EL (cell line): ENCODE results near the gene ZNF185.

Experiments used
- DNase-seq: peaks from one replicate; pipeline ENCODE4 v3.0.0-alpha.2; 2016

ZNF185 gene

DNA sequence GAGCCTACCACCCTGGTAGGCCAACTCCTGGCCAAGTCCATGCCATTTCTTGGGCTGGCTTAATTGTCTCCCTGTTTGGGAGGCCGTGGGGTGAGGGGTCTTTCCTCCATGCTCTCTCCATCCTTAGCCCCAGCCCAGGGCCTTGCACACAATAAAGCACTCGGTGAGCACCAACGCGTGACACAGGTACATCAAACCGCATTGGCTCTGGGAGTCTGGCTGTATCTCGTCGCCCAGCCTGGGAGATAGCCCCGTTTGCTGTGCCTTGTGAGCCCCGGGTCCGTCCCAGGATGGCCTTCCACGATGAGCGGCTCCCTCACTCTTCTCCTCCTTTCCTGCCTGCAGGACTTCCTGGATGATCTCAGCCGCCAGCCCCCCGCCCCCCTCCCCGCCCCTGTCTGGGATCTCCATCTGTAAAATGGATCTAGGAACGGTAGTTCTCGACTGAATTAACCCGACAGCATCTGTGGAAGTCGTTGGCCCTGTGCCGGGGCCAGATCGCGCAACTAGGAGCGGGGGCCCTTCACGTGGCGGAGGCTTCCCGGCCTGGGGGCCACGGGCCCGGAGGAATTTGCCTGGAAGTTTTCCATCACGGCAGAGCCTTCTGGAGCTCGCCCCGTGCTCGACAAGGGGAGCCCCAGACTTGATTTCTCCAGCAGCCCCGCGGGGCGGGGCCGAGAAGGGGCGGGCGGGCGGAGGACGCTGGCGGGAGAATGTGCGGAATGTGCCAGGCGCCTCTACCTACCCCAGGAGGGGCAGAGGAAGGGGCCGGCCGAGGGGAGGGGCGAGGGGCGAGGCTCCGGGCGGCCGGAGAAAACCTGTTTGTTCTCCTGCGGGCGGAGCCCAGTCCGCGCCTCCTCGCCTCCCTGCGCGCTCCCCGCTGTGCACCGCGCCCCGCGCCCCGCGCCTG lies at the start of gene ZNF185:
Gene ZNF185 (plus strand): TSS at position 846 of the 910 bp plus-strand sequence. CDS start 16,423 bp downstream, outside the sequence.
- peak; percentile 63 for DNase-seq

DNA sequence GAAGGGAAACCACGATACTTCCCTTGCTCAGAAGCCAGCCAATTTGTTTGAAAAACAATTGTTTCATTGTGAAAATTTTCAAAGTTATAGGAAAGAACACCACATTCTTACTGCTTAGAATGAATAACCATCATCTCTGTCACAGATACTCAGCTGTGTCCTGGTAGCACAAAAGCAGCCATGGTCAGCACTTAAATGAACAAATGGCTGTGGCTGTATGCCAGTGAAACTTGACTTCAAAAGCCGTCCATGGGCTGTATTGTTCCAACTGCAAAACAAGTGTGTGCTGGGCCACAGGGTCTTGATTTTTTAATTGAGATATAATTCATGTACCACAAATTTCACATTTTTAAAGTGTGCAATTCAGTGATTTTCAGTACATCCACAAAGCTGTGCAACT lies 47.4 kb upstream of the ZNF185 start:
- no peak for DNase-seq

DNA sequence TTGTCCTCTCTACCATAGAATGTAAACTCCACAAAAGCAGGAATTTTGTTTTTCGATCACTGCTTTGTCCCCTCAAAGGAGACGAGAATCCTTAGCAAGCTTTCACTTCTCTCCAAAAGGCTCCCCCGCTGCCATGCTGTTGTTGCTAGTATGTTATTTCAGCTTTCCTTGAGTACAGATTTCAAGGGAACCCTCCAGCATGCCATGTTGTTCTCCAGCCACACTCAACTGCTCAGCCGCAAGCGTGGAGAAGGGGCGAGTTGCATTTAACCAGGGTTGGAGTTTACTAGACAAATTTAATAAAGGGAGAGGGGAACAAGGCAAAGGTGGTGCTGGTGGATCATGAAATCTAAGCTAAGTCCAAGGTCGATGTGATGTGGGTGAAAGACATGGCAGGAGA lies 43.9 kb upstream of the ZNF185 start:
- DNase-seq = no peak

DNA sequence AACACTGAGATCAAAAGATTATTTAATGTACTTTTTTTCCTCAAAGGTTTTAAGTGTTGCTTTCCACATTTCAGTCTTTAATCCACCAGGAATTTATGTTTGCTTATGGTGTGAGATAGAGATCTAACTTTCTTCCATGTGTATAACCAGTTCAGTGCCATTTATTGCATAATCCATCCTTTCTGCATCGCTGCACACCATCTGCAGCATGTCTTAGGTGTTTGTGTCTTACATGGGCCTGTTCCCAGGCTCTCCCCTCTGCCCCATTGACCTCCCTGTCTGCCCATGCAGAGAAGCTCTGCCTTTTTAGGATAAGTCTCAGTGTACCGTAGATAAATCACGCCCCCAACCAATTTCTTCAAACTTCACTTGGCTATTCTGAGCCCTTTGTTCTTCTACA lies 36.8 kb upstream of the ZNF185 start:
- no peak for DNase-seq

DNA sequence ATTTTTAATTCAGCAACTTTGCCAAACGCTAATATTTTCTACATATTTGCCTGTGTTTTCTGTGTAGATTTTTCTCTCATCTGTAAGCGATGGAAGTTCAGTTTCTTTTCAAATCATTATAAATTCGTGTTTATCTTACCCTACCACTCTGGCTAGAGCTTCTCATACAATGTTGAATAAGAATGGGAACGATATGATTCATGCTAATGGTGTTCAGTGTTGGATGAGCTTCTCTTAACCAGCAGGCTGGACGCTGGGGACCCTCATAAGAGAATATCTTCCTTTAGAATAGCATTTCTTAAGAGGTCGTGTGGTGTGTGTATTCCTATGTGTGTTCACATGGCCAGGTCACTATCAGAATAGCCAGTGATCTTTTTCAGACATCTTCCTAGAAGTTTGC lies 36.0 kb upstream of the ZNF185 start:
- no peak for DNase-seq

DNA sequence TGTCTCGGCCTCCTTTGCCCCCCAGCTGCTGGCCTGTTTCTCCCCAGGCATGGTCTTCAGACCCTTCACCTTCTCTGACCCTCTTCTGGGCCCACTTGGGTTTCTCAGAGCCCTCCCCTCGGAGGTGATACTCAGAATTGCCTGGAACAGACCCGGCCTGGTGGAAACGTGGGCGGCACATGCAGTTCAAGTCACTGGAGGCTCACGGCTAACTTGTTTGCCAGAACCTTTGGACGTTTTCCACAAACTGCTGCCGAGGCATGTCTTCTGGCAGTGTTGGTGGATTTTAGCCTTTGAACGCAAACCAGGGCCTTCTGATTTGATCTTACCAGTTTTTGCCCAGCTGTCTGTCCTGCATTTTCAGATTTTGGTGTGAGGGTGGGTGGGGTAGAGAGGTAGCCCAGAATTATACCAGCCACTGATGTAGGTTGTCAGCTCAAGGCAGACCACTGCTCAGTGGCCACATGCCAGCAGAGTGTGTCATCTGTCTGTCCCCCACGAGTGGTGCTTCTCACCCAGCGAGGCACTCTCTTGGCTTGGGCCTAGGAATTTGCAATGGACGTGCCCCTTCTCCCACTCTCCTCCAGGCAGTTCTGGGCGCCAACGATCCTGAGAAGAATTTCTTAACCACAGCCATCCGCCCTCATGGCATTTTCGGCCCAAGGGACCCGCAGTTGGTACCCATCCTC lies 32.5 kb upstream of the ZNF185 start:
- no peak for DNase-seq

DNA sequence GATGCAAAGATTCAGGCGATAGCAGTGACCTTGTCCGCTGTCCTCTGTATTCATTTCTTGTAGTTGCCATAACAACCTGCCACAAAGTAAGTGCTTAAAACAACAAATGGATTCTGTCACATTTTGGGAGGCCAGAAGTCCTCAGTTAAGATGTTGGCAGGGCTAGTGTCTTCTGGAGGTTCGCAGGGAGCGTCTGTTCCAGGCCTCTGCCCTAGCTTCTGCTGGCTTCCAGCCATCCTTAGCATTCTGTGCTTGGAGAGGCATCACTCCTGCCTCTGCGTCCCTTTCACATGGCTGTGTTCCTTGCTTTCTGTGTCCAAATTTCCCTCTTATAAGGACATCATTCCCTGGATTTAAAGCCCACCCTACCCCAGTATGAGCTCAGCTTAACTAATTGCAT lies 31.5 kb upstream of the ZNF185 start:
- no peak for DNase-seq

DNA sequence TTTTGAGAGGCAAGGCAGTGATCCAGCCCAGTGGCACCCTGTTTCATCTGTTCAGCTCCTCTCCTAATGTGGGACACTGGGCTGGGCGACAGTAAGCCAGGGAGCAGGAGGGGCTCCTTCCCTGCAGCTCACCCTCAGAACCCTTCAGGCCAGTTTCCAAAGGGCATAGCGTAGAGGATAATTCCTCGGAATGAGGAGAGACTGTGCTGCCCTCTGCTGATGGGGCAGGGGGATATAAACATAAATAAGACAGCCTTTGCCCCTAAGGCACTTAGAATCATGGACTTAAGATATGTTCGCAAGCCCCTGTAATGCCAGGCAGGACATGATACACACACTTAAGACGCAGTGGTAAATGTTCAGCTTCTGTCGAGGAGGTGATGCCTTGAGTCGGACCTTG lies 27.9 kb upstream of the ZNF185 start:
- no peak for DNase-seq

DNA sequence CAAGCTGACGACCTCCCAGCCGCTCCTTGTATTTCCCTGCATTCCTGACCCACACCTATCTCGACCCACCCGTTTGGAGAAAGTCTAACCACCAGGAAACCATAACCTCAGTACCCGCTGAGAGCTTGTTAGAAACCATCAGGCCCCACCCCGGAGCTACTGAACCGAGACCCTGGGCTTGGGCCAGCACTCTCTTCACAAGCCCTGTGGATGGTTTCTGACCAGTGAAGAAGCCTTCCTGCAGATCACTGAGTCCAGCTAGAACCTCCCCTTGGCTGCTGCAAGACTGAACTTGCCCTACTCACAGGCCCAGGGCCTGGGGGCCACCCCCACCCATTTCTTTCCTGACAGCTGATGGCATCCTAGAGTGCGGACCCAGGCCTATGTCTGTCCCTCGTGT lies 26.6 kb upstream of the ZNF185 start:
- DNase-seq = no peak

DNA sequence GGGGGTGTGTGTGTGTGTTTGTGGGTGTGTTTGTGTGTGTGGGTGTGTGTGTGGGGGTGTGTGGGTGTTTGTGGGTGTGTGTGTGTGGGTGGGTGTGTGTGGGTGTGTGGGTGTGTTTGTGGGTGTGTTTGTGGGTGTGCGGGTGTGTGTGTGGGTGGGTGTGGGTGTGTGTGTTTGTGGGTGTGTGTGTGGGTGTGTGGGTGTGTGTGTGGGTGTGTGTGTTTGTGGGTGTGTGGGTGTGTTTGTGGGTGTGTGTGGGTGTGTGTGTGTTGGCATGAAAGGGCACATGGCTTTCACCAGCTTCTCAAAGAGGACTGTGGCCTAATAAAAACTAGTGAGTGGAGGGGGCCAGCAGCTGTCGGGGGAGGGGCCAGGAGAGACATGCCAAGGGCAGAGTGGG lies 25.3 kb upstream of the ZNF185 start:
- DNase-seq = no peak

DNA sequence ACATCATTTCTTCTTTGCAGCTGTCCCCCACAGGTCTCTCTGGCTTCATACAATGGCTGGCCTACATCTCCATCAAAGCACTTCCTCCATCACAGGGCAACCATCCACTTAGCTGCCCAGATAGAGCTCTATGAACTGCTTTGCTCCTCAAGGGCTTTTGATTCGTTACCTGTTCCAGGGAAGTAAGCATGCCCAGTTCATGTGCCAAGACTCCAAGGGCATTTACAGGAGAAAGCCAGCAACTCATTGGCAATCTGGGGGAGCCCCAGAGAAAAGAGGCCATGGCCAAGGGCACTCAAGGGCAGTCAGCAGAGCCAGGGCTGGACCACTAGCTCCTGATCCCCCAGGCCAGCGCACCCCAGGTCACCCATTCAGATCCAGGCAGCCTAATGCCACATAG lies 24.5 kb upstream of the ZNF185 start:
- no peak for DNase-seq

DNA sequence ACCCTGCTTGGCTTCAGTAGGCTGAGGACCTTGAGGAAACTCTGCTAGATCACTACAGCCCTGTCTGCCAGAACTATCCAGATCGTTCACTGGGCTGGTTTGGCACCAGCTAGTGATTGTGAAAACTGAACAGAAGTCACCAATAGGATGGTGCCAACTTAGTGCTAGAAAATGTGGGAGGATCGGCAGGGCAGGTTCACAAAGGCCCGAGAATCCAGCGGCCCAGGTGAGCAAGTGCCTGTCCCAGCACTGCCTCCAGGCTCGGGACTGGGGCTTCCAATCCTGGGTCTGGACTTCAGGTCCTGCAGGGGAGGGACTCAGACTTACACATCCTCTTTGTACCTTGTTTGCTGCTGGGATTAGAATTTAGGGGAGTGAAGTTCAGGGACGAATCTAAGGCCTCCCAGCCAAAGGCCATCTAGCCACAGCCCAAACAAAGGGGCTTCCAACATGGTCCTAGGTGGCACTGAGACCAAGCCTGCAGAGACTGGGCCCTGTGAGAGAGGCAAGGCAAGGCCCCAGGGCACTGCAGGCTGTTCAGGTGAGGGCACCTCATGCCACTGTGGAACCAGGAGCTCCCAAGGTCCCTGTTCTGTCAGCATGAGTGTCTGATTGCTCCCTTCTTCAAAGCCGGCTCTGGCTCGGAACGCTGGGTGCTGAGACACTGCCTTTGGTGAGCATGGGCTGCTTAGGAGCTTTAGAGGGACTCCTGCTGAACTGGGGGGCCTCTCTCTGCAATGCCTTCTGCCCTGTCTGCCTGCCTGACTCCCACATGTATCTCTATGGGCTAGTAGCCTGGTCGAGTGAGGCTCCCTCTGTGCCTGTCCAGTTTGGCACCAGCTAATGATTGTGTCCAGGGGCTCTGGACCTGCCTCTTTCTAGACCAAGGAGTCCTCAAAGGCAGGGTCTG lies 20.7 kb upstream of the ZNF185 start:
- DNase-seq = no peak

DNA sequence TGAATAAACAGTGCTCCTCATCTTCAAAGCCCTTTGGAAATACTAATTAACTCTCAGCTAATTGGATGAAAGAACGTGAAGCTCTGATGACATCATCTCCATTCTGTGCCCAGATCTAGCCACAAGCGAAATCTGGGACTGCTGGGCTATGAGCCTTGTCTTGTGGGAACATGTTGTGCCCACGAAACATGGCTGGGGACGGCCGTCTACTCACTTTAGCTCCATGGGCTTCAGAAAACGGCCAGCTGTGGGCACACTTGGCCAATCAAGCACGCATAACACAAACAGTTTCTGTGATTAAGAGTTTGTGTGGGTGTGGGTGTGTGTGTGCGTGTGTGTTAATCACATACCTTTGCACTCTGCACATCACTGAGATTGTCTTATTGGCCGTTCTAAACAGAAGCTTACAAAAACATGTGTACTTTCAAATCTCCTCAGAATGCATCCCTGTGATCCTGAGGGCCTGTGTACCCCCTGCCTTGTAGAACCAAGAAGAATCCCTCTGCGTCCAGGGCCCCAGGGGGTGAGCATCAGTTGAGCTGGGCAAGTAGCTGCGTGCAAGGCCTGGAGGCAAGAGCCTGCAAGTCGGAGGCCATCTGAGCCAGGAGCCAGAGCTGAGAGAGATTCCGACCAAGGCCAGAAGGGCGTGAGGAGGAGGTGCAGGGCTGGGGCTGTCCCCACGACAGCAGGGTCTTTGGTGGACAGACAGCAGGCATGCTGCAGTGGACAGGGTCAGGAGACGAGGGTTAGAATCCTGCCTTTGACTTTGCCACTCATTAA lies 18.7 kb upstream of the ZNF185 start:
- DNase-seq = no peak

DNA sequence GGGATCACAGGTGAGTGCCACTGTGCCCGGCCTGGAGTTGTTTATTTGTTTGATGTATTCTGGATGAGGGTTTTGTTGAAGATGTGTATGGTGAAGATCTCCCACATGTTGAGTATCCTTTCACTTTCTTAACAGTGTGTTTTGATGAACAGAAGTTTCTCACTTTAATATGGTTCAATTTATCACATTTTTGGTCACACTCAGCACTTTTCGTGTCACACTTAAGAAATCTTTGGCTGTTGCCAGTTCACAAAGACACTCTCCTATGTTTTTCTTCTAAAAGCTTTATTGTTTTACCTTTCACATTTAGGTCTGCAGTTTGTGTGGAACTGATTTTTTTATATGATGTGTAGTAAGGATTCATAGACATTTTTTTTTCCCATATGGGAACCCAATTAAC lies 16.6 kb upstream of the ZNF185 start:
- no peak for DNase-seq

DNA sequence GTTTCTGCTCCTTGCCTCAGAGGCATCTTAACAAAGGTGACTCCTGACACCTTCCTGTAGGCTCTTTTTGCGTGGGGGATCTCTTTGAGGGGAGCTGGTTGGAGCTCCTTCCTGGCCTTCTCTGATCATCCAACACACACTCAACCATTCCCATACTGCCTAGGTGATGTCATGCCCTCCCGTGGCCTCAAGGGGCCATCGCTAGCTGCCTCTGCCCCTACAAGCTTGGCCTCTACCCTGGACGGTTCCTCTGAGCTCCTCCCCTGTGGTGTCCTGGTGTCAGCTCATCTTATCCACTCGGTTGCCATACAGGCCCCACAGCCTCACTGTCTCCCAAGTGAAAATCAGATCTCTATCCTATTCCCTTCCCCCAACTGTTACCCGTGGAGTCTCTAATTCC lies 13.7 kb upstream of the ZNF185 start:
- no peak for DNase-seq

DNA sequence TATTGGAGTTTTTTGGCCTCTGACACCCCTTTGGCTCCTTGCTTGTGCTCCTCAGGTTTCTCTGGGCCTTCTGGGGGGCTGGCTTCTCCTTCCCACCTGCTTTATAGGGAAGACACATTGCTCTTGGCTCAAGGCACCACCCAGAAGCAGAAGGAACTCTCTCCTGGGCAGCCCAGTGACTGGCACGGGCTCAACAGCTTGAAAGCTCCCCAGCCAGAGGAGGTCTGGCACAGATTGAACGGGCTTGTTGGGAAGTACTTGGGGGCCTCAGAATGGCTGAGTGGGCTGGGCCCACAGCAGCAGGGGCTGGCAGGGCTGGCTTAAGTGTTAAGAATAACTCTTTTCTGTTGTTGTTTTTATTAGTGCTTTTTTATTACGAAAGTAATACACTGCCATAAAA lies 11.2 kb upstream of the ZNF185 start:
- no peak for DNase-seq

DNA sequence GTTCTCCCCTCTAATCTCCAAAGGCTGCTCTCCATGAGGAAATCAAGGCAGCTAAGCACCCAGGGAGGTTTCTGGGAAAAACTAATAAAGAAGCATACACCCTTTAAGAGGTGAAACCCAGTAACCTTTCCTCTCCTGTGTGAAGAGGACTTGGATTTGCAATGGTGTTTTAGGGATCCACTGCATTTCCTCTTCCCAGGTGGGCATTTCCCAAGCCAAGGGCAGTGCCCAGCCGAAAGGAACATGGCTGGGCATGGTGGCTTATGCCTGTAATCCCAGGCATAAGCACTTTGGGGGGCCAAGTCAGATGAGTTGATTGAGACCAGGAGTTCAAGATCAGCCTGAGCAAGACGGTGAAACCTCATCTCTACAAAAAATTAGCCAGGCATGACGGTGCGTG lies 5.4 kb upstream of the ZNF185 start:
- DNase-seq = no peak

DNA sequence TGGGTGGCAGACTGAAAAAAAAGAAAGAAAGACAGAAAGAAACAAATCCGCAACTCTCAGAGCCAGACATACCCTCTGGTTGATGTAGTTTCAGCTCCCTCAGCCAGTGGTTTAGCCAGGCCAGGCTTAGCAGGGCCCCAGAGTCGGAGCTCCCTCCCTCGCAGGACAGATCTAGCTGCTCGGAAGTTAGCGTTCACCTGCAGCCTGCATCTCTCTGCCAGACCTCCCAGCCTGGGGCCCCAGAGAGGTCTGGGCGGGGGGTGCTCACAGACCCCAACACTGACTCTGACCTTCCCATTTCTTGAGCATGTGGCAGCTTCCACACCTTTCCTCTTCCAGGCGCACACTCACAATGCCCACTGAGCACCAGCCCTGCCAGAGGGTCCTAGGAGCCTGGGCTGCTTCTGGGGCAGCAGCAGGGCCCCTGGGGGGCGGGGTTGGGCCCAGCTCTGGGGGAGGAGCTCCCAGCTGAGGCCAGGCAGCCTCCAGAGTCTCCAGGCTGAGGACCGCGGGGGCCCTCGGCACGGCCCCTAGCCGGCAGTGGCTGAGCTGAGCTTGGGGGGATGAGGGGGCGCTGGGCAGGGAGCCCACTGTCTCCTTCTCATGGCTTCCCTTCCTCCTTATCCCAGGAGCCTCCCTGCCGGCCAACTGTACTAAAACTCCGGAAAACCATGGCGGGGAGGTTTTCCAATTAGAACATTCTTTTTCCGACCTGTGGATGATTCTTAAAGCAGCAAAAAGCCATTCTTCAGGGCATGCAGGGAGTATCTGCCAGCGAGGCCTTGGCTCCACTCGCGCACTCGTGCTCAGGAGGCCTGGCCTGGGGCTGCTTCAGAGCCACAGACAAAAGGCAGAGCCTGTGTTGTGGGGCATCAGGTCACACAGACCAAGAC lies 4.6 kb upstream of the ZNF185 start:
- no peak for DNase-seq

DNA sequence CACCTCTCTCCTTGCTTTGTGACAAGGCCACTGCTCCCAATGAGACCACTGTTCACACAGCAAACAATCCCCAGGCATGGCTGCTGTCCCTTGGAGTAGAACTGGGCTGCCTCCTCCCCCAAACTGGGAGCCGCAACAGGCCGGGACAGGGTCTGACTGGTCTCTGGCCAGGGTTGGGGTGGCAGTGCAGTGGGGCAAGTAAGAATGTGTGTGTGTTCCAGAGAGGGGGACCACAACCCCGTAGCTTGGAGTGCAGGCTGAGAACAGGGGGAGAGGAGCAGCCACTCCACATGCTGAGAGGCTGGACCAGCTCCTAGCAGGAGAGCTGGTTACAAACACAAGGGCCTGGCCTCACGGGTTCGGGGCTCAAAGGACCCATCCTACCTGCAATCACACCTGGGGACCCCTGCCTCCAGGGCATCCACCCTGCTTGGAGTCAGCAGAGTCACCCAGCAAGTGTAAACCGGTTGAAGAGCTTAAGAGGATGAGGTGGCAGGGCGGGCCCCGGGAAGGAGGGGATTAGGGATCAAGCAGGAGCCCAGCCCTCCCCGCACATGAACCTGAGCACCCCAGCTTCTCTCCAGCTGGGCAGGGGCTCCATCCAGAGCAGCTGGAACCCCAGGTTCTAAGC lies 3.8 kb upstream of the ZNF185 start:
- DNase-seq = no peak

DNA sequence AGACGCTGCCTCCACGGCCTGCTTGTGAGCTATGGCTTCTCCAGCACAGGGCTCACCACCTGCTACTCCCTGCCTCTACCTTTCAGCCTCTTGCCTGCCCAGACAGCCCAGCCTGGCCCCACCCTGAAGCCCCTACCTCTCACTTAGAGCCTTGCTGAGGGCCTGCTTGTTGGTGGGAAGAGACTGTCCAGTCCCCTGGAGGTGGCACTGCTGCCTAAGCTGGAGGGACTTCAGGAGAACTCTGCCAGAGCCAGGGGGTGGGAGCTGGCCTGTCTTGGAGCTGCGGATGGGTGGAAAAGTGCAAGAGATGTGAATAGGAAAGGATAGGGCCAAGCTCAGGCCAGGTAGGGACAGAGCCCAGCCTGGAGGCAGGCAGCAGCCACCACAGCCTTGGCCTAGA lies 2.7 kb upstream of the ZNF185 start:
- no peak for DNase-seq
